OCI-LY7 (cell line): ENCODE data around the gene MCM3.

Experiments used
- EZH2phosphoT487 ChIP-seq: fragments of 200-600 bp; sonication (generic); IDR thresholded peaks from 2 replicates; pipeline ENCODE4 v1.6.1; 2018; ENCODE audit warnings: low read depth, borderline replicate concordance, mild to moderate bottlenecking, mixed run types, antibody characterized with exemption, low read length, moderate library complexity, mixed read lengths
- TF ChIP-seq, protein P1 (sequence below): fragments of 200-600 bp; sonication (generic); conservative IDR thresholded peaks from 2 replicates; pipeline ENCODE4 v1.5.1; 2014; ENCODE audit warnings: mild to moderate bottlenecking, antibody characterized with exemption, low read length, moderate library complexity, mixed read lengths

DNA sequence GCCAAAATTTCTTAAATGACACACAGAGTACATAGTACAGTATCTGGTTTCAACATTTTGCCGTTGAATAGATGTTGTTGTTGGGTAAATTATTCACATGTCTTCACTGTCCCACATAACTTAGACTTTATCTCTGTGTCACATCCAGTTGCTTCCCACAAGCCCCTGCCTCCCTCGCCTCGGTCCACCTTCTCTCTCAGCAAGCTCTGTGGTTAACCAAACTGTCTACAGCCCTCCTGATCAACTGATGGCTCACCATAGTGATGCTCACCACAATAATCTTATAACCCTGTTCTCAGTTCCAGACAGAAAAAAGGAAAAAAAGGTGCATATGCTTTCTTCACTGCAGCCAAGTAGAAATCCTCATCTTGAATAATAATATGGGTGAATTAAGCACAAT lies 63.2 kb downstream of the MCM3 start:
- TF ChIP-seq, protein P1, sequence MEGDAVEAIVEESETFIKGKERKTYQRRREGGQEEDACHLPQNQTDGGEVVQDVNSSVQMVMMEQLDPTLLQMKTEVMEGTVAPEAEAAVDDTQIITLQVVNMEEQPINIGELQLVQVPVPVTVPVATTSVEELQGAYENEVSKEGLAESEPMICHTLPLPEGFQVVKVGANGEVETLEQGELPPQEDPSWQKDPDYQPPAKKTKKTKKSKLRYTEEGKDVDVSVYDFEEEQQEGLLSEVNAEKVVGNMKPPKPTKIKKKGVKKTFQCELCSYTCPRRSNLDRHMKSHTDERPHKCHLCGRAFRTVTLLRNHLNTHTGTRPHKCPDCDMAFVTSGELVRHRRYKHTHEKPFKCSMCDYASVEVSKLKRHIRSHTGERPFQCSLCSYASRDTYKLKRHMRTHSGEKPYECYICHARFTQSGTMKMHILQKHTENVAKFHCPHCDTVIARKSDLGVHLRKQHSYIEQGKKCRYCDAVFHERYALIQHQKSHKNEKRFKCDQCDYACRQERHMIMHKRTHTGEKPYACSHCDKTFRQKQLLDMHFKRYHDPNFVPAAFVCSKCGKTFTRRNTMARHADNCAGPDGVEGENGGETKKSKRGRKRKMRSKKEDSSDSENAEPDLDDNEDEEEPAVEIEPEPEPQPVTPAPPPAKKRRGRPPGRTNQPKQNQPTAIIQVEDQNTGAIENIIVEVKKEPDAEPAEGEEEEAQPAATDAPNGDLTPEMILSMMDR = no peak
- no peak for TF ChIP-seq EZH2phosphoT487
